ENCODE measurements around the gene CDC42SE2.
"Not testable (repeated sequence)": the region's sequence is repeated elsewhere in the genome, so short reads cannot be mapped to it uniquely, and the experiment has no call there.

The CDC42SE2 gene

DNA sequence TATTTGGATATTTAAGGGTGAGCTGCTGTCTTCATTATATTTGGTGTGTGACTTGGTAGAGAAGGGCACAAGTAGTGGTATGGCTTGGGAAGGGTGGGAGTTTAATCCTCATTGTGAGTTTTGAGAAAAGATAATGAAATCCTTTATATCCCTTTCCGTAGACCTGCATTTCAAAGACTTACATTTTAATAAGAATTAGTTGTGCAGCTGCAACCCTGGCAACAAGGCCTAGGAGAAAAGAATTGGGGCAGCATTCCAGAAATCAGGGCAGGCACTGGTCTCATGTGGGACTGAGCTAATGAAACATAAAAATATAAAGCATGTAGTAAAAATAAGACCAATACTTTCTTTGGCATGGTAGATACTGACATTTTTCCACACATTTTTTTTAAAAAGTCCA lies 60.5 kb downstream of the CDC42SE2 start:
- DNase-seq, result peak; percentile 18

DNA sequence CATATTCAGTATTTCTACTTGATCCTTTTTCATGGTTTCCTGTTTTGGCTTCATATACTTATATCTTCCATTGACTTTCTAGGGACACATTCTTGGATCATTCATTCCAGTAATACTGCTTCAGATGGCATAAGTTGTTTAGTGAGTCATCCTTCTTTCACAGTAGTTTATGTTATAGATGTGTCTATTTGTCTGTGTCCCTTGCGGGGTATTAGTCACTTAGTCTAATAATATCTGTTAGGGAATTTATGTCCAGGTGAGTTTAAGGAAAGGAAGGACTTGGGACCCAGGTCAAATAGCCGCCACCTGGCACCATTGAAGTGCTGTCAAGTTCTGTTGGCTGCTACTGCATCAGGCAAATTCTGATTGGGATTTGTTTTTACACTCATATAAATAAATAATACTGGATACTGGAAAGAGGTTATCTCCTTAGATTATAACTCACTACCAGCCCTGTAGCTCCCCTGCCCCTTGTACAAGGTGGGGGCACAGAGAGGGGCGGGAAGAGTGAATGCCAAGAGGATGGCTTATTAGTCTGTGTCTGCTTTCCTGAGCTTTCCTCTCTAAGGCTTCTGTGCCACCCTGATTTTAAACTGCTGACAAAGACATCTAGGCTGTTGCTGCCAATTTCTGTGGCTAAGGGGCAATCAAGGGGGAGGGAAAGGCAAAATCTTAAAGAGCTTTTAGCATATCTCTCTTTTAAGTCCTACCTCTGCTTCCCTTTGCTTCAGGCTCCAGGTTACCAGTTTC lies 64.9 kb downstream of the CDC42SE2 start:
- DNase-seq, result no peak

DNA sequence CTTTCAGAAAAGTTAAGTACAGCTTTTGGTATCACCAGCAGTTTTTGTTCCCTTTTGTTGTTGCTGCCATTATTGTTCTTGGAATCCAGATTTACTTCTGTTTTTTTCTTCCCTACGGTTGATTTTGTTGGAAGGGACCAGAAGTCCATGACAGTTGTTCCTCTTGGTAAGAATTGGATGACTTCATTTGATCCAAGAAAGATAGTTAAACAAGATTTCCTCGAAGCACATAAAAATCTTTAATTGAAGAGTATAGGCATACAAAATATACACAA lies 65.4 kb downstream of the CDC42SE2 start:
- no peak for DNase-seq

DNA sequence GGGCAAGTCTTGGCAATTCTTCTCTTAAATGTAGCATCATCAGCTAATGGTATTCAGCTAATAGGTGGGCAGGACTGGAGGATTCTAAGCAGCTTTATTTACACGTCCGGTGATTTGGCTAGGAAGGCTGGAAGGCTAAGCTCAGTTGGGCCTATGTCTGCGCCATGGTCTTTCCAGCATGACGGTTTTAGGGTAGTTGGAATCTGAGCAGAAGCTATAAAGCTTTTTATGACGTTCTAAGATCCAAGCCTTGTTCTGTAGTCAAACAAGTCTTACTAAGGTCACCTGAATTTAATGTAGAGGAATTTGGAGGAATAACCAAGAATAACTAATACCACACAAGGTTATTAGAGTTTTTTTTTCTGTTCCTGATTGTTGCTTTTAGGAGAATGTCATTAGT lies 66.2 kb downstream of the CDC42SE2 start:
- no peak for DNase-seq

DNA sequence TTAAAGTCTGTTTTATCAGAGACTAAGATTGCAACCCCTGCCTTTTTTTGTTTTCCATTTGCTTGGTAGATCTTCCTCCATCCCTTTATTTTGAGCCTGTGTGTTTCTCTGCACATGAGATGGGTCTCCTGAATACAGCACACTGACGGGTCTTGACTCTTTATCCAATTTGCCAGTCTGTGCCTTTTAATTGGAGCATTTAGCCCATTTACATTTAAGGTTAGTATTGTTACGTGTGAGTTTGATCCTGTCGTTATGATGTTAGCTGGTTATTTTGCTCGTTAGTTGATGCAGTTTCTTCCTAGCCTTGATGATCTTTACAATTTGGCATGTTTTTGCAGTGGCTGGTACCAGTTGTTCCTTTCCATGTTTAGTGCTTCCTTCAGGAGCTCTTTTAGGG lies 71.9 kb downstream of the CDC42SE2 start:
- DNase-seq, result not testable (repeated sequence)

DNA sequence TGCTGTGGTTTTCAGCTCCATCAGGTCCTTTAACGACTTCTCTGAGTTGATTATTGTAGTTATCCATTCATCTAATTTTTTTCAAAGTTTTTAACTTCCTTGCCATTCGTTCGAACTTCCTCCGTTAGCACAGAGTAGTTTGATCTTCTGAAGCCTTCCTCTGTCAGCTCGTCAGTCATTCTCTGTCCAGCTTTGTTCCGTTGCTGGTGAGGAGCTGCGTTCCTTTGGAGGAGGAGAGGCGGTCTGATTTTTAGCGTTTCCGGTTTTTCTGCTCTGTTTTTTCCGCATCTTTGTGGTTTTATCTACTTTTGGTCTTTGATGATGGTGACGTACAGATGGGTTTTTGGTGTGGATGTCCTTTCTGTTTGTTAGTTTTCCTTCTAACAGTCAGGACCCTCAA lies 72.9 kb downstream of the CDC42SE2 start:
- not testable (repeated sequence) for DNase-seq

DNA sequence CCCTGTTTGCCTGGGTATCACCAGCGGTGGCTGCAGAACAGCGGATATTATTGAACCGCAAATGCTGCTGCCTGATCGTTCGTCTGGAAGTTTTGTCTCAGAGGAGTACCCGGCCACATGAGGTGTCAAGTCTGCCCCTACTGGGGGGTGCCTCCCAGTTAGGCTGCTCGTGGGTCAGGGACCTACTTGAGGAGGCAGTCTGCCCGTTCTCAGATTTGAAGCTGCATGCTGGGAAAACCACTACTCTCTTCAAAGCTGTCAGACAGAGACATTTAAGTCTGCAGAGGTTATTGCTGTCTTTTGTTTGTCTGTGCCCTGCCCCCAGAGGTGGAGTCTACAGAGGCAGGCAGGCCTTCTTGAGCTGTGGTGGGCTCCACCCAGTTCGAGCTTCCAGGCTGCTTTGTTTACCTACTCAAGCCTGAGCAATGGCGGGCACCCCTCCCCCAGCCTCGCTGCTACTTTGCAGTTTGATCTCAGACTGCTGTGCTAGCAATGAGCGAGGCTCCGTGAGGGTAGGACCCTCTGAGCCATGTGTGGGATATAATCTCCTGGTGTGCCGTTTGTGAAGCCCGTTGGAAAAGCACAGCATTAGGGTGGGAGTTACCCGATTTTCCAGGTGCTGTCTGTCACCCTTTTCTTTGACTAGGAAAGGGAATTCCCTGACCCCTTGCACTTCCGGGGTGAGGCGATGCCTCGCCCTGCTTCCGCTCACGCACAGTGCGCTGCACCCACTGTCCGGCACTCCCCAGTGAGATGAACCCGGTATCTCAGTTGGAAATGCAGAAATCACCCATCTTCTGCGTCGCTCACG lies 73.6 kb downstream of the CDC42SE2 start:
- DNase-seq, result not testable (repeated sequence)

DNA sequence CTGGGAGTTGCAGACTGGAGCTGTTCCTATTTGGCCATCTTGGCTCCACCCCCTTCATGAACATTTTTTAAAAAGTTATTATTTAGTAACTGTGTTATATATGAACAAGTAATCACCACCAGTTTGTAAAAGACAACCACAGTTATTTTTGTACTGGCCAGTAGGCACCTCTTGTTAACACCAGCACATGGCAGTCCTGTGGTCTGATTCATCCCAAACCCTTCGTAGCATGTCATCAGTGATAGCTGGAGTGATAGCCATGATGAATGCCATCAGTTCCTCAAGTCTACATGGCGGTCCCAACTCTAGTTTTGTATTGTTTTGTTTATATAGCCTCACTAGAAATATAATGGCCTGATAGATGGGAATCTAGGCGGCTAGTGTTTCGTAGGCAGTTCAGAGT lies 74.2 kb downstream of the CDC42SE2 start:
- DNase-seq, result no peak

DNA sequence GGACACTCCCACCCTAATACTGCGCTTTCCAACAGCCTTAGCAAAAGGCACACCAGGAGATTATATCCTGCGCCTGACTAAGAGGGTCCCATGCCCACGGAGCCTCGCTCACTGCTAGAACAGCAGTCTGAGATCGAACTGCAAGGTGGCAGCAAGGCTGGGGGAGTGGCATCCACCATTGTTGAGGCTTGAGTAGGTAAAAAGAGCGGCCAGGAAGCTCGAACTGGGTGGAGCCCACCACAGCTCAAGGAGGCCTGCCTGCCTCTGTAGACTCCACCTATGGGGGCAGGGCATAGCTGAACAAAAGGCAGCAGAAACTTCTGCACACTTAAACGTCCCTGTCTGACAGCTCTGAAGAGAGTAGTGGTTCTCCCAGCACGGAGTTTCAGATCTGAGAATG lies 80.4 kb downstream of the CDC42SE2 start:
- not testable (repeated sequence) for DNase-seq

DNA sequence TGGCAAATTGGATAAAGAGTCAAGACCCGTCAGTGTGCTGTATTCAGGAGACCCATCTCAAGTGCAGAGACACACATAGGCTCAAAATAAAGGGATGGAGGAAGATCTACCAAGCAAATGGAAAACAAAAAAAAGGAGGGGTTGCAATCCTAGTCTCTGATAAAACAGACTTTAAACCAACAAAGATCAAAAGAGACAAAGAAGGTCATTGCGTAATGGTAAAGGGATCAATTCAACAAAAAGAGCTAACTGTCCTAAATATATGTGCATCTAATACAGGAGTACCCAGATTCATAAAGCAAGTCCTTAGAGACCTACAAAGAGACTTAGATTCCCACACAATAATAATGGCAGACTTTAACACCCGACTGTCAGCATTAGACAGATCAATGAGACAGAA lies 82.4 kb downstream of the CDC42SE2 start:
- DNase-seq, result not testable (repeated sequence)

DNA sequence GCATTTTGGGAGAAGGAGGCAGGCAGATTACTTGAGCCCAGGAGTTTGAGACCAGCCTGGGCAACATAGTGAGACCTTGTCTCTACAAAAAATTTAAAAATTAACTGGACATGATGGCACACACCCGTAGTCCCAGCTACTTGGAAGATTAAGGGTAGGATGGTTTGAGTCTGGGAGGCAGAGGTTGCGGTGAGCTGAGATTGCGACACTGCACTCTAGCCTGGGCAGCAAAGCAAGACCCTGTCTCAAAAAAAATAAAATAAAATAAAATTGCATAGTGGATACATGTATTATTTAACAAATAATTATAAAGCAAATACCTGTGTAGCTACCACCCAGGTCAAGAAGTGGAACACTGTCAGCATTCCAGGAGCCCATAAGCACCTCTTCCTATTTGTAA lies 90.1 kb downstream of the CDC42SE2 start:
- no peak for DNase-seq

DNA sequence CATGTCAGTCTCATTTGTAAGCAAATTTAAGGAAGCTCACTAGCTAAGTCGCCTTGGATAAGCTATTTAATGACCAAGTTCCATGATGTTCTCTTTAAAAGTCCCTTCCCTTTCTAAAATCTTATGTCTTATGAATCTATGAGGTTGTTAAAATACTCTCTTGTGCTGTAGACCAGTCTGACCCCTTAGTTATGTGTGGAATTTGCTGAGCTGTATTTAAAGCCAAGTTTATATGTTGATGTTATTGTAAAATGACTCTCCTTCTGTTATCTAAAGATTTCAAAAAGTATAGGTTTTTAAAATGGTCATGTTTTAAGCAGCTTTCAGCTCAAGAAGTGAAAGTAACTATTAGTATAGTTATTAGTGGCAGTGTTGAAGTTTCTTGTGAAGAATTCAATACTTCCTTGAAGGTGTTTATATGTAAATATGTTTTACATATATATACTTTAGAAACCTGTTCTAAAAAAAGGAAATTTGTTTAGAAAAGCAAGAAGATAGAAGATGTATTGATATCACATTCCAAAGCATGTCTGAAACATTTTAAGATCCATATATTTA lies 92.2 kb downstream of the CDC42SE2 start:
- DNase-seq, result no peak

DNA sequence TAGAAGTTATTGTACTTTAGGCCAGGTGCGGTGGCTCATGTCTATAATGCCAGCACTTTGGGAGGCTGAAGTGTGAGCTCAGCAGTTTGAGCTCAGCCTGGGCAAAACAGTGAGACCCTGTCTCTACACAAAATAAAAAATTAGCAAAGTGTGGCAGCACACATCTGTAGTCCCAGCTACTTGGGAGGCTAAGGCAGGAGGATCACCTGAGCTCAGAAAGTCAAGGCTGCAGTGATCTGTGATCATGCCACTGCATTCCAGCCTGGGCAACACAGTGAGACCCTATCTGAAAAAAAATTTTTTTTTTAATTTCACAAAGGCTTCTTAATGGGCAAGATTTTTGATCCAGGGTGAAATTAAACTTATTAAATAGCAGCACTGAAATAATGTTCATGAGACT lies 92.8 kb downstream of the CDC42SE2 start:
- no peak for DNase-seq

DNA sequence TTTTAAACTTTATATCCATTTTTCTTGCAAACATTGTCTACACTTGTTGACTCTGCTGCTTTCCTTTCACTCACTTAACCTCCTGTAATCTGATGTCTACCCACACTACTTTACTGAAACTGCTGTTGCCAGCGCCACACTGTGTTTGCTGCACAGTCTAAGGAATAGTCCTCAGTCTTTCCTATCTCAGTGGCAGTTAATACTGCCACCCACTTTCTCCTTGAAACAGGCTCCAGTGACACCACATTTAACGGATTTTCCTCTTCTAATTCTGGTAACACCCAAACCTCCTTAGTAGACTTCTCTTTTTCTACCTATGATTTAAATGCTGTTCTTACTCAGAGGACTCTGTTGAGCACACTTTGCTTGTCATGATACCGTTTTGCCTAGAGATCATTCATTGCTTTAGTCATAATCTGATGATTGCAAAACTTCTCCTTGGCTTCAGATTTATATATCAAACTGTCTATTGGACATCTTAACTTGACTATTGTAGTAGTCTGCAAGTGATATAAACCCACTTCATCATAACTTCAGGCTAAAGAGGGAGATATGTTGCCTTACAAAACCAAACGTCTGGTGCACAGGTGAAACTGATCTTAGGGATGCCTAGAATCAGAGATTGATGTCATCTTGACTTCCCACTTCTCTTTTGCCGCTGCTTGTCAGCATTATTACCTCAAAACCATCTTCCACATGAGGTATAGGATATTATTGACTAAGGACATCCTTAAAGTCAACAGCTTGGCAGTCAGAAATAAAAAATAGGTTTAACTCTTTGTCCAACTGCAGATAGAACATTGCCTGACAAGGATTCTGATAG lies 94.1 kb downstream of the CDC42SE2 start:
- no peak for DNase-seq

DNA sequence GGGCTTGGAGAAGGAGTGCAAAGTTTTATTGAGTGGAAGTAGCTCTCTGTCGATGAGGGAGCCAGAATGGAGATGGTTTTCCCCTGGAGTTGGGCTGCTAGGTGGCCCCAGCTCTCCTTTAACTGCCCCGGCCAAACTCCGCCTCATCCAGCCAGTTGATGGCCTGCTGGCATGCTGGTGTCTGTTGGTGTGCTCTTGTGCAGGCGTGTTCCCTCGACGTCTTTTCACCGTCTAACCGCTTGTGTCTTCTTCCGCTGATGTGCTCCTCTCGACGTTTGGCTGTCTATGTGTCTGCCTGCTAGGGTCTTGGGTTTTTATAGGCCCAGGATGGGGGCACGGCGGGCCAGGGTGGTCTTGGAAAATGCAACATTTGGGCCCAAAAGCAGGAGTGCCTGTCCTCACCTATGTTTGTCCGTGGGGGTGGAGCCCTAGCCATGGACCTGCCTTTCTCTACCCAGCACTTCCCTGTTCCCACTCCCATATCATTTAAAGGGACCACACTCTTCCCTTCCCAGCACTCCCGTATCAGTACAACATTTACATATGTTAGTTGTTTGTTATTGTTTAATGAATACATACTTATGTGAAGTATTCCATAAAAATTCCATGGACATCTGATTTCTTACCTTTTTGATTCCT lies 97.9 kb downstream of the CDC42SE2 start:
- no peak for DNase-seq

DNA sequence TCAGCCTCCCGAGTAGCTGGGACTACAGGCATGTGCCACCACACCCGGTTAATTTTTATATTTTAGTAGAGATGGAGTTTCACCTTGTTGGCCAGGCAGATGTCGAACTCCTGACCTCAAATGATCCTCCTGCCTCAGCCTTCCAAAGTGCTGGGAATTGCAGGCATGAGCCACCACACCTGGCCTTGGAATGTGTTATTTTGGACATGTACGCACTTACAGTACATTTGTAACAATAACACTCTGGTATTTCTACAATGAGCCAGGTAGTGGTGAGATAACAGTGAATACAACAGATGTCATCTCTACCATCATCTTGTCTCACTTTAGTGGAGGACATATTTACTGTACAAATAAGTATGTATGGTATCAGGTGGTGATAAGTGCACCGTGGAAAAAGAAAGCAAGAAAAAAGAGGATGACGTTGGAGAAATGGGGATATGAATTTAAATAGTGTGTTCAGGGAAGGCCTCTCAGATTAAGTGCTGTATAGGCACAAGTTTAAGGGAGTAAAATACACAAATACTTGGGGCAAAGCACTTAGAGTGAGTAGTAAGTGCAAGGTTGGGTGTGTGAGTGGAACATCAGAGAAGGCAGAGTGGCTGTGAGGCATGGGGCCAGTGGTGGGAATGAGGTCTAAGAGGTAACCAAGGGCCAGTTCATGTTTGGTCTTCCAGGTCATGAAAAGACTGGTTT lies 100.1 kb downstream of the CDC42SE2 start:
- DNase-seq, result no peak

DNA sequence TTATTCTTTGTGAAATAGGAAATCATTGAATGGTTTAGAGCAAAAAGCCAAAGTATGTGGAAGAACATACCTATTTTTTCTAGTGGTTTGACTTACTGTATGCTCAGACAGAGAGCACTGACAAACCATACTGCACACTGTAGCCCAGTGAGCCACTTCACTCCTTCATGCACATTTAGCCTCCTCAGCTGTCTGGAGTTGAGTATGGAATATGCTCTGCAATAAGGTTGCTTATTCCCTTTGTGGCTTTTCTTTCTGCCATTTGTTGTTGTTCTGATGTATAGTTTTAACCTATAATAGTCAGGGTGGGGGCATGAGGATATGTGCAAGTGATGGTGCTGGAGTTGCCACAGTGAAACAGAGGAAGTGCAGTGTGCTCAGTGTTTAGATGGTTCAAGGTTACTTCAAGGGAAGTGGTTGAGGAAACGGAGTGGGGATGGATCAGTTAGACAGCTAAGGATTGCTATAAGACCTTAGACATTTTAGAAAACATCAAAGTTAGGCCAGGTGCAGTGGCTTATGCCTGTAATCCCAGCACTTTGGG lies 100.7 kb downstream of the CDC42SE2 start:
- DNase-seq, result no peak

DNA sequence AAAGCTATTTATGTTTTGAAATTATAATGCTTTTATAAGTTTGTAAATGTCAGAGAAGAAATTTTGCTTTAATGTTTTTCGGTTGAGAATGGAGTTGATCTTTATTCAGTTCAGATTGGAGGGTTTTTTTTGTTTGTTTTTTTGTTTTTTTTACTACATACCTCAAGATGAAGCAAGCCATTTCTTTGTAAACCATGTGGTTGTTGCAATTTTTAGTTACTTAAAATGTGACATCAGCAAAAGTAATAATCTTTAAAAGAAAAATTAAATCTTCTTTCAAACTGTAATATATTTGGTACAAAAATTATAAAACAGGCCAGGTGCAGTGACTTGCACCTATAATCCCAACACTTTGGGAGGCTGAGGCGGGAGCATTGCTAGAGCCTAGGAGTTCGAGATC lies 102.6 kb downstream of the CDC42SE2 start:
- no peak for DNase-seq

DNA sequence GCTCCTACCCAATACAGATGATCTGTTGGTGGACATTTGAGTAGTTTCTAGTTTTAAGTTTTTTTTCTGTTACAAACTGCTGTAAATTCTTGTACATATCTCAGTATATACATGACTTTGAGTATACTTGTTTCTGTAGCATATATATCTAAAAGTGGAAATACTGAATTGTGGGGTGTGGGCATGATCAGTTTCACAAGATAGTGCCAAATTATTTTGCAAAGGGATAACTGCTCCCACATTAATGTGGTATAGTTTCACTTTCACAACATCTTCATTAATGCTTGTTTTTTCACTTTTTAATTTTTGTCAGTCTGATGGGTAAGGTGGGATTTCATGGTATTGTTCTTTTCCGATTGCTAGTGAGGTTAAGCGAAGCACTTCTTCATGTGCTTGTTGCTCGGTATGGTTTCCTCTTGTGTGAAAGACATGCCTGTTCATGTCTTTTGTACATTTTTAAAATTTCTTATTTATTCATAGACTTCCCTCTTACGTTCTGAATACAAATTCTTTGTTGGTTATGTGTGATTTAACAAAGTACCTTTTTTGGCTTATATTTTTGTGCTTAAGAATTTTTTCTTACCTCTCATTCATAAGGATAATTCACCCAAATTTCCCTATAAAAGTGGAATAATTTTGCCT lies 103.5 kb downstream of the CDC42SE2 start:
- no peak for DNase-seq

DNA sequence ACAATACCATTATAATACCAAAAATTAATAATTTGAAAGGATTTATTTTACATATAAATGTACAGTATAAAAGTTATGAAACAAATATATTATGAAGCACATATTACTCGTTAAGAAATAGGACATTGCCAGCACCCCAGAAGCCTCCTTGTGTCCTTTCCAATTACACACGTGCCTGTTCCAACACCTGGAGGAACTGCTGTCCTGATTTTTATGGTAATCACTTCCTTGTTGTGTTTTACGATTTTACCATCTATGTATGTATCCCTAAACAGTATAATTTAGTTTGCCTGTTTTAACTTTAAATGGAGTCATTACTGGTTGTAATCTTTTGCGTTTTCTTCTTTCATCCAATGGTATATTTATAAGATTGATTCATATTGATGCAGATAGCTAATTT lies 105.0 kb downstream of the CDC42SE2 start:
- DNase-seq, result no peak

DNA sequence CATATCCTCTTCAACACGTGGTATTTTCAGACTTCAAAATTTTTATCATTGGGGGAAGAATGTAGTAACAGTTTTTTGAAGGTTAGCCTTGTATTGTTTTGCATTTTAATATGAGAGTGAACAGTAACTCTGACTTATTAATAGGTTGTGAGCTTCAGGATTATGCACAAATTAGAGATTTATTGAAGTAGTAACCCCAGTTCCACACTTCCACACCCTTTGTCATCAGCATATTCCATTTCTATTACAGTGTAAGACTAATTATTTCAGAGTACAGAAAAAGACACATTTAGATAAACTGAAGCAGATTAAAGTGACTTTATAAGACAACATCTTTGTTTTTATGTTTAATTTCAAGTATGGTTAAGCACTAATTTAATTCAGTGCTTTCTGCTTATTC lies 105.7 kb downstream of the CDC42SE2 start:
- no peak for DNase-seq

All from retina (tissue), 1 donor.